Measurements from ENCODE around the gene RPS19BP1. TPM values are rescaled to one million over a fixed set of nuclear protein-coding genes. Genes with fewer than 3 reads are reported as not detected.

The RPS19BP1 gene
- total RNA-seq, 4 donors from 2014 or later: 72.2 to 128 (median 104) TPM

DNA sequence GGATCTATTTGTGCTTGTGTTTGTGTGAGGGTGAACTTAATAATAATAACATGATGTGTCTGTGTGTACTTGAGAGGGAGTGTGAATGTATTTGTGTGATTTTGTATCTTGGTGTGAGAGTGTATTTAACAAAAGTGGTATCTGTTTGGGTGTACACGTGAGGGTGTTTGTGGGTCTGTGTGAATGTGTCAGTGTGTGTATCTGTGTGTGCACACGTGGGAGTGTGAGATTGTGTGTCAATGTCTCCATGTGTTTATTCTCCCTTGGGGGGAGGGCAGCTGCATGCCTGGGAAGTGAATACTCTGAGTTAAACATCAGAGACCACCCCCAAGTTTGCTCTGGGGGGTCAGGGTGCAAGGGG, 15.0 kb upstream of the RPS19BP1 start:
- H3K4me1 ChIP-seq: no peaks in the 10 kb centered on the region
- no peak overlapping the region for H3K27ac ChIP-seq
- DNase-seq (no peak), ATAC-seq (no peak)
- intact Hi-C loops (cut with DNase I; ENCODE audit: low total_unique reads) (no loop called here), in situ Hi-C loops (cut with MboI; ENCODE audit: low sequenced_read_pairs in 4 of 4) (loop anchor here in 3 of 4 donors (10.0 to 25.0 kb wide), 4 partner anchors 487 to 815 kb away; partner anchors contain the start of genes ADSL (in 2 of the 3) and SGSM3 (in 1 of the 3))
- no peaks in the 10 kb centered on the region for H3K36me3 ChIP-seq
- peaks cover 18 to 43% (median 36%) of the 10 kb centered on the region in 3 donors for H3K27me3 ChIP-seq
- H3K9me3 ChIP-seq: no peaks in the 10 kb centered on the region
- H3K4me3 ChIP-seq: no peak overlapping the region
- TF ChIP-seq POLR2A (IDR thresholded peaks at IDR 0.05): no peak
- TF ChIP-seq, protein P1, sequence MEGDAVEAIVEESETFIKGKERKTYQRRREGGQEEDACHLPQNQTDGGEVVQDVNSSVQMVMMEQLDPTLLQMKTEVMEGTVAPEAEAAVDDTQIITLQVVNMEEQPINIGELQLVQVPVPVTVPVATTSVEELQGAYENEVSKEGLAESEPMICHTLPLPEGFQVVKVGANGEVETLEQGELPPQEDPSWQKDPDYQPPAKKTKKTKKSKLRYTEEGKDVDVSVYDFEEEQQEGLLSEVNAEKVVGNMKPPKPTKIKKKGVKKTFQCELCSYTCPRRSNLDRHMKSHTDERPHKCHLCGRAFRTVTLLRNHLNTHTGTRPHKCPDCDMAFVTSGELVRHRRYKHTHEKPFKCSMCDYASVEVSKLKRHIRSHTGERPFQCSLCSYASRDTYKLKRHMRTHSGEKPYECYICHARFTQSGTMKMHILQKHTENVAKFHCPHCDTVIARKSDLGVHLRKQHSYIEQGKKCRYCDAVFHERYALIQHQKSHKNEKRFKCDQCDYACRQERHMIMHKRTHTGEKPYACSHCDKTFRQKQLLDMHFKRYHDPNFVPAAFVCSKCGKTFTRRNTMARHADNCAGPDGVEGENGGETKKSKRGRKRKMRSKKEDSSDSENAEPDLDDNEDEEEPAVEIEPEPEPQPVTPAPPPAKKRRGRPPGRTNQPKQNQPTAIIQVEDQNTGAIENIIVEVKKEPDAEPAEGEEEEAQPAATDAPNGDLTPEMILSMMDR (IDR thresholded peaks at IDR 0.05 in 4 of 5, conservative IDR thresholded peaks at IDR 0.05 in 1 of 5): no peak

DNA sequence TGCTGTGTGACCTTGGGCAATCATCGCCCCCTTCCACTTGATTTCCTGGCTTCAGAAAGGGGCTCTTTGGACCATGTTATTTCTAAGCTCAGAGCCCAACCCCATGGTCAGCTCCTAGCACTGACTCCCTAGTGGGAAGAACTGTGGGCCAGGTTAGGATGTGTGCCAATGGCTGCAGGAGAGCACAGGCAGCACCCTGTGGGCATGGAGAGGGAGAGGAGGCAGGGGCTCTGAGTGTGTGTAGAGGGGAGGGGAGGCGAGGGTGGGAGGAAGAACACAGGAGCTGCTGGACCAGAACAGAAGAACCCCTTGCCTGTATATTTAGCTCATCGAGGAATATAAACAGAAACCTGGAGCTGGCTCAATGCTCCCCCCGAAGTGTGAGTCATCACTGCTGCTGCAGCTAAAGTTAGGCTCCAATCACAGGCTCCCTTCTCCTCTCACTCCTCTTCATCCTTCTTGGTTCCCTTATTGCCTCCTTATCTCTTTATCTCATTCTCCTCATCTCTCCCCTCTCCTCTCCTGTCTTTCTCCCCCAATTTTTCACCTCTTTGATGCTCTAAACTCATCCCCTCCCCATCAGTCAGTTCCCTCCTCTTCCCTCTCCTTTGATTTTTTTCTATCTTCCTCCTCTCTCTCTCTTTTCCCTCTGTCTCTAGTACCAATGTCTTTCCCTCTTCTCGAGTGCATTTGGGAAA, 14.5 kb upstream of the RPS19BP1 start:
- Histone ChIP-seq H3K27ac (no peak overlapping the region), H3K4me3 (no peak overlapping the region), H3K36me3 (no peaks in the 10 kb centered on the region), H3K27me3 (peaks cover 18 to 41% (median 38%) of the 10 kb centered on the region in 3 donors), H3K9me3 (no peaks in the 10 kb centered on the region), H3K4me1 (no peaks in the 10 kb centered on the region)
- TF ChIP-seq, protein P1 (IDR thresholded peaks at IDR 0.05 in 4 of 5, conservative IDR thresholded peaks at IDR 0.05 in 1 of 5): no peak
- TF ChIP-seq POLR2A (IDR thresholded peaks at IDR 0.05): no peak
- intact Hi-C loops (cut with DNase I; ENCODE audit: low total_unique reads): no loop called here
- ATAC-seq (no peak), DNase-seq (no peak)
- in situ Hi-C loops (cut with MboI; ENCODE audit: low sequenced_read_pairs in 4 of 4): loop anchor here in 3 of 4 donors (10.0 to 25.0 kb wide), 4 partner anchors 488 to 815 kb away; partner anchors contain the start of genes ADSL (in 2 of the 3) and SGSM3 (in 1 of the 3)

DNA sequence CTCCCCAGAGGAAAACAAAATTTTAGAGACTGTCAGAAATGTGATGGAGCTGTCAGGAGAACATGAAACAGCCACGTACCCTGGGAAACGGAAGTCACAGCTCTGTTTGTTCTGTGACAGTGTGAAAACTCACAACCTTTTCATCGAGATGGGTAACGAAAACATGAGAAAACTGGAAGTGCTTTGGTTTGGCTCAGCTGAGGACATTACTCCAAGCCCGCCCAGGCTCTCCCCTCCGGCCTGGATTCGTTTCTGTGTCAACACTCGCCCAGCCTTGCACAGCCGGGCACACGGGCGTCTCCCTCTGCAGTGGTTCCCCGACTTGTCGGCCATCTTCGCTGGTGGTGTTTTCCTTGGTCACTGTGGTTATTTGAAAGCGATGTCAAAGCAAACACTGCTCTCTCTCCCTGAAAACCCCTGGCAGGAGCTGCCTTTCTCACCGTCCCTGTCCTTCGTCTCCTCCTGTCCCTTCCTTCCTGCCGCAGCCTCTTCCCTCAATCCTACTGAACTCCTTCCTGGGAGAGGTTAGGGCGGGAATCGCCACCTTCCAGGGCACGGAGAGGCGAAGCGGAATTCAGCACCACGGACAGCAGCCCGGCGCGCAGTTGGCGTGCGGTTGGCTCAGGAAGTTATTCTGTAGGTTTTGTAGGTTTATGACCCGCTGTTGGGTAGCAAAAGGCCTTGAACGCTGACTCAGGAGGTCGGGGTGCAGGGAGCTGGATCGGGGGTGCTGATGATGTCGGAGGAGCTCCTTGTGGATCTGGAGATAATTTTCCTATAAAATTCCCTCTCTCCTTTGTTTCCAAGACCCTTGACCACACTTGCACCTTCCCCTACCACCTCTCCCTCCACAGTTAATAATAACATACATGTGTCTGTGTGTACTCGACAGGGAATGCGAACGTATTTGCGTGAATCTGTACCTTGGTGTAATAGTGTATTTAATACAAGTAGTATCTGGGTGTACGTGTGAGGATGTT, 13.1 kb upstream of the RPS19BP1 start:
- in situ Hi-C loops (cut with MboI; ENCODE audit: low sequenced_read_pairs in 4 of 4): loop anchor here in 3 of 4 donors (10.0 to 25.0 kb wide), 4 partner anchors 489 to 817 kb away; partner anchors contain the start of genes ADSL (in 2 of the 3) and SGSM3 (in 1 of the 3)
- Histone ChIP-seq H3K9me3 (no peaks in the 10 kb centered on the region), H3K4me1 (no peaks in the 10 kb centered on the region), H3K27ac (no peak overlapping the region), H3K27me3 (peaks cover 18 to 41% (median 38%) of the 10 kb centered on the region in 3 donors), H3K36me3 (no peaks in the 10 kb centered on the region), H3K4me3 (no peak overlapping the region)
- DNase-seq: no peak
- intact Hi-C loops (cut with DNase I; ENCODE audit: low total_unique reads): no loop called here
- no peak for TF ChIP-seq POLR2A (IDR thresholded peaks at IDR 0.05)
- no peak for ATAC-seq

DNA sequence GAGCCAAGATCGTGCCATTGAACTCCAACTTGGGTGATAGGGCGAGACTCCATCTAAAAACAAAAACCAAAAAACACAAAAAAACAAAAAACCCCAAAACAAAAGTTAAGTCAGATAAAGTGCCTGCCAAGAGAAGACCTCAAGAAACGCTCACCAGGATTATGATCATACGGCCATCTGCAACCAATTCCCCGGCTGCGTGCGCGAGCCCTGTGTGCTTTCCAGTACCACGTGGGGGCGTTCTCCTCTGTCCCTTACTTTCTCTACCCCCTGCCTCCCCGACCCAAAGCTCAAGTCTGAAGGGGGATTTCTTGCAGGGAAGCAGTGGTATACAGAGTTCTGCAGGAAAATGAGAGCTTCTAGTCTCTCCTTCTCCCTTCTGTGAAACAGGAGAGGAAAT, 10.5 kb upstream of the RPS19BP1 start:
- TF ChIP-seq, protein P1 (IDR thresholded peaks at IDR 0.05 in 4 of 5, conservative IDR thresholded peaks at IDR 0.05 in 1 of 5): no peak
- TF ChIP-seq POLR2A (IDR thresholded peaks at IDR 0.05): no peak
- intact Hi-C loops (cut with DNase I; ENCODE audit: low total_unique reads): no loop called here
- no peak overlapping the region for H3K4me3 ChIP-seq
- peaks cover 11 to 38% (median 23%) of the 10 kb centered on the region in 3 donors for H3K27me3 ChIP-seq
- ATAC-seq (no peak), DNase-seq (no peak)
- H3K36me3 ChIP-seq: no peaks in the 10 kb centered on the region
- H3K9me3 ChIP-seq: no peaks in the 10 kb centered on the region
- H3K27ac ChIP-seq: no peak overlapping the region
- H3K4me1 ChIP-seq: no peaks in the 10 kb centered on the region
- in situ Hi-C loops (cut with MboI; ENCODE audit: low sequenced_read_pairs in 4 of 4): loop anchor here in 3 of 4 donors (10.0 to 25.0 kb wide), 4 partner anchors 492 to 819 kb away; partner anchors contain the start of genes ADSL (in 2 of the 3) and SGSM3 (in 1 of the 3)
